GM18867 (cell line): ENCODE results near the gene IPPK.
"Not testable (repeated sequence)": the region's sequence is repeated elsewhere in the genome, so short reads cannot be mapped to it uniquely, and the experiment has no call there.

Experiments used
- ATAC-seq: cut with Tn5 transposase; IDR thresholded peaks from one replicate; pipeline ENCODE4 v1.9.1; 2021; ENCODE audit warnings: mild to moderate bottlenecking, moderate library complexity; ENCODE audit not compliant: unreplicated experiment

IPPK gene

DNA sequence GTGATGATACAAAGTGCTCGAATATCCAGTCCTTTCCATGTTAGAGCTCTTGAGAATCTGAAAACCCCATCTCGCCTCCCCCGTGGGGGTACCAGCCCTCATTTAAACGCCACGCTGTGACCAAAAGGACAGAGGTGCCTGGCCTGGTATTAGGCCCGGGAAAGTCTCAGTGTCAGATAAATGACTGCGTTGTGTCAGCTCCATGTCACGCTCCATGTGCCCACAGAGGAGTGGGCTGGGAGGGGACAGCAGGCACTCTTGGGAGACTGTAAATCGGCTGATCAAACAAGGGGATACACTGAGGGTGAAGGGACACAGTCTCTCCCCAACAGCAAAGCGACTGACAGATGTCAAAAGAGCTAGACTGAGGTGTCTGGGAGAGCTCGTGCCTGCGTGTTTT, 68.5 kb downstream of the IPPK start:
- ATAC-seq = no peak

DNA sequence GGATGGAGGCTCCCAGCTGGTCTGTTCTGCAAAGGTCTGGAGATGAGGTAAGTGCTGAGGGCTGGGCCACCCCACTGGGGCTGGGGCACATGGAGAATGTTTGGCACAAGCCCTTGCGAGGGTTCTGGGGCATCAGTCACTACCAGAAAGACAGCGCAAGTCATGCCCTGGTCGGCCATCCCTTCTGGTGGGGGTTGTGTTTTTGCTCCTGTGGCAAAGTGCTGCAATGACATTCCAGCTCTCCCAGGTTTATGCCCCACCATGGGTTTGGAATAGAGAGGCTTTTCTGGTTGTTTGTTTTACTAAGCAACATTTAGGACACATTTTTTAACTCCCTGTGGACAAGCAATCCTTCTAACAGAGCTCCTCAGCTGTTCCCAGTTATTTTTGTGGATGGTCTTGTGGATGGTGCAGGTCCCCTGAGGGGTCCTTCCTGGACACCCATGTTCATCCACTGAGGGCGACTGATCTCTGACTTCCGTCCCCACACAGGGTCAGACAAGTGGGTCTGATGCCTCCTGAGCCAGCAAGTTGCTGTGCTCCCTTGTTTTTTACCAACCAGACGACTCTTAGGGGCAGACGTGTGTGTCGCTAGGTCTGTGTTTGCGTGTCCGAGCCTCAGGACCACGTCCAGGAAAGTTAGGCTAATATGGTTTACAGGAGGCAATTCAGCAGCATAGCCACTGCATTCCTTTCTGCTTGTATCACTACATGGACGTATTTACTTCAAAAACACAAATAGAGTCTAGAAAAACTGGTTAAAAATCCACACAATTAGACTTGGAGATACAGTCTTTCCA, 69.3 kb downstream of the IPPK start:
- ATAC-seq = no peak

DNA sequence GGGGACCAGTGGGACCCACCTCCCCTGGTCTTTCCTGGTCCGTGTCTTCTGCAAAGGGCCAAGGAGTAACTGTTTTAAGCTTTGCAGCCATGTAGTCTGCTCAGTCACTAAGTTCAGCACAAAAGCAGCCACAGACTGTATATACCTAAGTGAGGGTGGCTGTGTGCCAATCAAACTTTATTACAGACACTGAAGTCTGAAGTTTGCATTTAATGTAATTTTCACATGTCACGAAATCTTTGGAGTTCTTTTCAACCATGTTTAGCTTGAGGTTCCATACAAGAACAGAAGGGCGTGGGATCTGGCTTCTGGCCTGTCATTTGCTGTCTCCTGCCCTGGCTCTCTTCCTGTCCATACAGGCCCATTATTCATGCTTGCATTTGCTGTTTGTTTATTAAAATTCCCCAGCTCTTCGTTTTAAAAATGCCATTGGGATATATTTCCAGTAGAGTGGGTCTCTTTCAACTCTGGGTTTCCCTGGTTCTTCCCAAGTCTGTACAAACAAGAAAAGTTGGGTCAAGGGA, 69.9 kb downstream of the IPPK start:
- ATAC-seq = no peak

DNA sequence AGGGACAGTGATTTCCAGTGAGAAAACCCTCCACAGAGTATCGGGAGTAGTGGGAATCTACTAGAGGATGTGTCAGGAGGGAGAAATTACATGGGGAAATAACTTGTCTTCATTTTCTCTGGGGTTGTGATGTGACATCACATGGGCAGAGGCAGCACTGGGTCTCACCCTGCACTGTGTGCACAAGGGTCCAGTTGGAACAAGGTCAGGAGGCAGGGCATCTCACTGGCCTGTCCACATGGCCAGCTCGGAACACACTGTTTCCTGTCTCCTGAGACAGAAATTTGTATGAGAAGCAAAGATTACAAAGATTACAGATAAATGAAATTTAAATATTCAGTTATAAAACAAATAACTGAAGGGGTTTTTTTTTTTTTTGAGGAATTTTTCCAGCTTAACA, 71.5 kb downstream of the IPPK start:
- ATAC-seq = no peak

DNA sequence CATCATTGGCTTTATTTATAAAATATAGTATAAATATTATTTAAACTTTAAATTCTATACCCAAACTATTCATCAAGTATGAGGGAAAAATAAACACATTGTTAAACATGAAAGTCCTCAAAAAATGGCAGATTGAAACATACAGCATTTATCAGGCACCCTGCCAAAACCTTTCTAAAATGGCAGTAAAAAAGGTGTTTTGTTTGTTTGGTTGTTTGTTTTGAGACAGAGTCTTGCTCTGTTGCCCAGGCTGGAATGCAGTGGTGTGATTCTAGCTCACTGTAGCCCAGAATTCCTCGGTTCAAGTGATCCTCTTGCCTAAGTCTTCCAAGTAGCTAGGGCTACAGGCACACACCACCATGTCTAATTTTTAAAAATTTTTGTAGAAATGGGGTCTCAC, 74.0 kb downstream of the IPPK start:
- no peak for ATAC-seq

DNA sequence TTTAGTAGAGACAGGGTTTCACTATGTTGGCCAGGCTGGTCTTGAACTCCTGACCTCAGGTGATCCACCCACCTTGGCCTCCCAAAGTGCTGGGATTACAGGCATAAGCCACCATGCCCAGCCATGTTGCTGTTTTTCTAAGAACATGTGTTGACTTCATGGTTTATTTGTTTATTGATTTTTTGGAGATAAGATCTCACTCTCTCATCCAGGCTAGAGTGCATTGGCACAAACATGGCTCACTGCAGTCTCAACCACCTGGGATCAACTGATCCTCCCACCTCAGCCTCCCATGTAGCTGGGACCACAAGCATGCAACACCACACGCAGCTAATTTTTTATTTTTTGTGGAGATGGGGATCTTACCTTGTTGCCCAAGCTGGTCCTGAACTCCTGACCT, 74.9 kb downstream of the IPPK start:
- ATAC-seq = not testable (repeated sequence)

DNA sequence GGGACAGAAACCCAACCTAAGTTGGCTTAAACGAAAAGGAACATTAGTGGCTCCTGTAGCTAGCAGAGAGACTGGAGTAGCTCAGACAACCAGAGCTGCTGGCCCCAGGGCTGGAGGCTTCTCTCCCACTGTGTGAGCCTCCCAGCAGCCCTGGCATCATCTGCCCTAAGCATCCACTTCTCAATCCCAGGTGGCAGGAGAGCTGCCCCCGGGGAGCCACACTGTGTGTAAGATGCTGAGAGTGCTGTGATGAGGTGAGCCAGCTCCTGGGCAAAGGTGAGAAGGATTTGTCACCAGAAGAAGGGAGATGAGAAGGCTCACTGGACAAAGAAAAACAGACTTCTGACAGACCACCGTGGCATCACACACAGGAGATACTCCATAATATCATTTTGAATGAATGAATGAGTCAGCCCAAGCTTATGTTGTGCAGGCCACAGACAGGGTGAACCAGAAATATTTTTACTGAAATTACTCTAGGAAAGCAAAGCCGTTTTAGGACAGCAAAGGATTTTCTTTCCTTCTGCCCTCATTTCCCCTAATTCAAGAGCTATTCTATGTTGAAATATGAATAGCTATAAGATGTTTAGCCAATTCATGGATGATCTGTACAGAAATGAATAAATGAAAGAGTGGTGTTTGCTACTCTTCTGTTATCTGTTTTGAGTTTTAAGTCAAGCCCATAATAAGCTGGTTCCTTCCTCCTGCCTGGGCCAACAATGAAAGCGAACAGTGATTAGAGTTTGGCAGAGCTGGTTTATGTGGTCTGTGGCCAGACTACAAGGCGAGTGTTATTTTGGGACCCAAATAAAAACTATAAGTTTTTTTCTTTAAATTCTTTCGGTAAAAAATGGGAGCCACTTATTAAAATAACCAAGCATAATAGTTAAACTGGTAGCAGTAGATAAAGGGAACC, 76.7 kb downstream of the IPPK start:
- ATAC-seq = no peak

DNA sequence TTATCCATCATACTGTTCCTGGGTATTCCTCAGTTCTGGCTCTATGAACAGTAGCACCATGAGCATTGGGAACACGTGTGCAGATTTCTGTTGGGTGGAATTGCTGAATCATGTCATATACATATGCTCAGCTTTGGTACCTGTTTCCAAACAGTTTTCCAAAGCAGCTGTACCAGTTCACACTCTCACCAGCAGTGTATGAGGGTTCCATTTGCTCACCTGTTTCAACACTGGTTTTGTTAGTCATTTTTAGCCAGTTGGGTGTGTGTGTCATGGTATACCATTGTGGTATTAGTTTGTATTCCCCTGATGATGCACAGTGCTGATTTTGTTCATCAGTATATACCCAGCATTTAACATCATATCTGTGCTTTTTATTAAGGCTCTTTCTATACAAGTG, 77.4 kb downstream of the IPPK start:
- no peak for ATAC-seq

DNA sequence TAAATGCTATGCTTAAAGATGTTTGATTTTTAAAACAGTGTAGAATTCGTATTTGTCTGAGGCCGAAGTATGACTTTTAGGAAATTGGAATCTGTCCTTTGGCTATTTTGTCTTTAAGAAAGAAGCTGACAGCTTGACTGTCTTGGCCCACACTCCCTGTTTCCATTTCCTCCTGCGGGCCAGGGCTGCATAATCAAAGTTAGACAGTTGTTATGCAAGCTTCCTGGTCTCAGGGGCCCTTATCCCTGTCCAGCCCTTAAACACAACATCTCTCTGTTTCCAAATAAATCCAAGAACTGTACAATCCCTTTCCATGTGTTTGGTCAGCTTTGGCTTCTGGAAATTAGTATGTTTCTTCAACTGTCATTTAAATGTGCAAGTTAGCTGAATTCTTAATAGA, 79.6 kb downstream of the IPPK start:
- no peak for ATAC-seq

DNA sequence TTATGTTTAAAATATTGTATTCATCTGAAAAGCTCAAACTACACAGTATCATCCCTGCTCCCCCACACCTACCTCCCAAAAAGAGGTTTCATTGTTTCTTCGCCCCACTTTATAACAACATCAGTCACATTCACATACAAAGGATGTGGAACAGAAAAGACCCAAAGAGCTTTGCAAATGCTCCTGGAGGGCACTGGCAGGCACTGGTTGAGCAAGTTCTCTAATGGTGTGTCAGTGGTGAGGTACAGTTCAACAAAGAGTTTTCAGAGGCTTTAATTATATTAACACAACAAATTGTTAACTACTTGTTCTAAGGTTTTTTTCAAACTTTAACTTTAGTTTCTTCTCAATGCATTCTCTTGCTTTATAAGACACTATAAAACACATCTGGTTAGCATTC, 80.0 kb downstream of the IPPK start:
- no peak for ATAC-seq

DNA sequence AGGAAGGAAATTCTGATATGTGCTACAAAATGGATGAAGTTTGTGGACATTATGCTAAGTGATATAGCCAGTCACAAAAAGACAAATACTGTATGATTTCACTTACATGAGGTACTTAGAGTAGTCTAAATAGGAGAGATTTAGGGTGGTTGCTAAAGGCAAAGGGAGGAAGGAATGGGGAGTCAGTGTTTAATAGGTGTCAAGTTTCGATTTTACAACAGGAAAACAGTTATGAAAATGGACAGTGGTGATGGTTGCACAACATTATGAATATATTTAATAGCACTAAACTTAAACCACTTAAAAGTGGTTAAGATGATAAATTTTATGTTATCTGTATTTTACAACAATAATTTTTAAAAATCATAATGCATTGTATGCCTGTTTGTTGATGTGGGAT, 93.8 kb downstream of the IPPK start:
- ATAC-seq = no peak

DNA sequence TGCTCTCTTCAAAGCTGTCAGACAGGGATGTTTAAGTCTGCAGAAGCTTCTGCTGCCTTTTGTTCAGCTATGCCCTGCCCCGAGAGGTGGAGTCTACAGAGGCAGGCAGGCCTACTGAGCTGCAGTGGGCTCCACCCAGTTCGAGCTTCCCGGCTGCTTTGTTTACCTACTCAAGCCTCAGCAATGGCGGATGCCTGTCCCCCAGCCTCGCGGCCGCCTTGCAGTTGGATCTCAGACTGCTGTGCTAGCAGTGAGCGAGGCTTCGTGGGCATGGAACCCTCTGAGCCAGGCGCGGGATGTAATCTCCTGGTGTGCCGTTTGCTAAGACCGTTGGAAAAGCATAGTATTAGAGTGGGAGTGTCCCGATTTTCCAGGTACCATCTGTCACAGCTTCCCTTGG, 96.3 kb downstream of the IPPK start:
- not testable (repeated sequence) for ATAC-seq

DNA sequence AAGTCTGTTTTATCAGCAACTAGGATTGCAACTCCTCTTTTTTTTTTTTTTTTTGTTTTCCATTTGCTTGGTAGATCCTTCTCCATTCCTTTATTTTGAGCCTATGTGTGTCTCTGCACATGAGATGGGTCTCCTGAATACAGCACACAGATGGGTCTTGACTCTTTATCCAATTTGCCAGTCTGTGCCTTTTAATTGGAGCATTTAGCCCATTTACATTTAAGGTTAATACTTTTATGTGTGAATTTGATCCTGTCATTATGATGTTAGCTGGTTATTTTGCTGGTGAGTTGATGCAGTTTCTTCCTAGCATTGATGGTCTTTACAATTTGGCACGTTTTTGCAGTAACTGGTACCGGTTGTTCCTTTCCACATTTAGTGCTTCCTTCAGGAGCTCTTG, 98.1 kb downstream of the IPPK start:
- ATAC-seq = not testable (repeated sequence)

DNA sequence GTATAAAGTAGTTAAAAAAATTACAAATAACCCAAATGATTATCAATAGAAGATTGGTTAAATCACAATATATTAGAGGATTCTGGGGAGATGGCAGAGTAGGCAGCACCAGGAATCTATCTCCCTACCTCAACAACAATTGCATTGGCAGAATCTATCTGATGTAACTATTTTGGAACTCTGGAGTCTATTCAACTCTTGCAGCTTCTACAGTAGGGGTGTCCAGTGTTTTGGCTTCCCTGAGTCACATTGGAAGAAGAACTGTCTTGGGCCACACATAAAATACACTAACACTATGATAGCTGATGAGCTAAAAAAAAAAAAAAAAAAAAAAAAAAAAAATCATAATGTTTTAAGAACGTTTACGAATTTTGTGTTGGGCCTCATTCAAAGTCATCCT, 104.9 kb downstream of the IPPK start:
- ATAC-seq = no peak

DNA sequence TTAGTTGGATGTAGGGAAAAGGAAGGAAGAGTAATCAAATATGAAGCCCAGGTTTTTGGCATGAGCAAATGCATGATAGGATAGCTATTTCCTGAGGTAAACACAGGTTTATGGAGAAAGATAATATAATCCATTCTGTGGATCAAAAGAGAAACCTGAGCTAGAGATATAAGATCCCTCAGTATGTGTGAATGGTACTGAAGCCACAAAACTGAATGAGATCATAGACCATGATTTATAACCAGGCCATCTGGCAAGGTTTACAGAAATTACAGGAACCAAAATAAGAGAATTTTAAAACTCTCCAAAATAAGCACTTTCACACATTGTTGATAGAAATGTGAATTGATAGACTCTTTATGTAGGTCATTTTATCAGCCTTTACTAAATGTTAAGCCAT, 105.4 kb downstream of the IPPK start:
- ATAC-seq = no peak
